AG04449 (cell line): Measurements from ENCODE around the gene GABRB3.

ENCODE experiments used
- CTCF ChIA-PET: fragments of 350-600 bp; formaldehyde crosslinking; extraction: SDS; loops from one replicate; lab custom pipeline; 2021; ENCODE audit warnings: antibody characterized with exemption; lab: Yijun Ruan, JAX
- POLR2A ChIA-PET: fragments of 400-600, 350-600 bp; formaldehyde crosslinking; extraction: SDS; loops from one replicate; lab custom pipeline; 2020; ENCODE audit warnings: antibody characterized with exemption, inconsistent platforms; lab: Yijun Ruan, JAX
- DNase-seq: peaks from one replicate; pipeline ENCODE4 v3.0.0-alpha.2; 2010; ENCODE audit warnings: low read depth, low spot score
- H3K4me3 ChIP-seq: 2 replicates; pipeline ENCODE4 v1.5.1; 2011; ENCODE audit warnings: low read depth, mild to moderate bottlenecking, control low read depth, low read length
- TF ChIP-seq, protein P1 (sequence below): IDR thresholded peaks from one replicate; pipeline ENCODE4 v1.5.1; 2011; ENCODE audit warnings: mild to moderate bottlenecking, moderate library complexity, low read length, control low read depth, inconsistent platforms; ENCODE audit not compliant: insufficient read depth; ENCODE audit errors: missing control alignments

GABRB3 gene

DNA sequence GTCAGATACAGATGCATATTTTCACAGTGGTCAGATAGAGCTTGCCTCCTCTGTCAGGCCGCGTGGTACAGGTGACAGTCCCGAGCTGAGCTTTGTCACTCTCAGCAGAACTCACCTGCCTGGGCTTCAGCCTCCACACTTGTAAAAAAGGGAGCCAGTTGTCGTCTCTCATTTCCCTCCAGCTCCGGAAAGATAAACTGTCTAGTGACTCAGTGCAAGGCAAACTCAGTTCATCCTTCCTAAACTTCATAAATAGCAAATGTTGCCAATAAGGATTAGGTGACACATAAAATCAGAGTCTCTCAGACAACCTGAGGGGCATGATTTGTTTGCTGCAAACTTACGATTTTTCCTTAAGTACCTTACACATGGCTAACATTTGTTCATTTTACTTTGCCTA, 116.8 kb downstream of the GABRB3 start:
- POLR2A ChIA-PET: no interaction called here
- no peak overlapping the region for H3K4me3 ChIP-seq
- TF ChIP-seq, protein P1, sequence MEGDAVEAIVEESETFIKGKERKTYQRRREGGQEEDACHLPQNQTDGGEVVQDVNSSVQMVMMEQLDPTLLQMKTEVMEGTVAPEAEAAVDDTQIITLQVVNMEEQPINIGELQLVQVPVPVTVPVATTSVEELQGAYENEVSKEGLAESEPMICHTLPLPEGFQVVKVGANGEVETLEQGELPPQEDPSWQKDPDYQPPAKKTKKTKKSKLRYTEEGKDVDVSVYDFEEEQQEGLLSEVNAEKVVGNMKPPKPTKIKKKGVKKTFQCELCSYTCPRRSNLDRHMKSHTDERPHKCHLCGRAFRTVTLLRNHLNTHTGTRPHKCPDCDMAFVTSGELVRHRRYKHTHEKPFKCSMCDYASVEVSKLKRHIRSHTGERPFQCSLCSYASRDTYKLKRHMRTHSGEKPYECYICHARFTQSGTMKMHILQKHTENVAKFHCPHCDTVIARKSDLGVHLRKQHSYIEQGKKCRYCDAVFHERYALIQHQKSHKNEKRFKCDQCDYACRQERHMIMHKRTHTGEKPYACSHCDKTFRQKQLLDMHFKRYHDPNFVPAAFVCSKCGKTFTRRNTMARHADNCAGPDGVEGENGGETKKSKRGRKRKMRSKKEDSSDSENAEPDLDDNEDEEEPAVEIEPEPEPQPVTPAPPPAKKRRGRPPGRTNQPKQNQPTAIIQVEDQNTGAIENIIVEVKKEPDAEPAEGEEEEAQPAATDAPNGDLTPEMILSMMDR: no peak
- DNase-seq: no peak
- CTCF ChIA-PET: no interaction called here

DNA sequence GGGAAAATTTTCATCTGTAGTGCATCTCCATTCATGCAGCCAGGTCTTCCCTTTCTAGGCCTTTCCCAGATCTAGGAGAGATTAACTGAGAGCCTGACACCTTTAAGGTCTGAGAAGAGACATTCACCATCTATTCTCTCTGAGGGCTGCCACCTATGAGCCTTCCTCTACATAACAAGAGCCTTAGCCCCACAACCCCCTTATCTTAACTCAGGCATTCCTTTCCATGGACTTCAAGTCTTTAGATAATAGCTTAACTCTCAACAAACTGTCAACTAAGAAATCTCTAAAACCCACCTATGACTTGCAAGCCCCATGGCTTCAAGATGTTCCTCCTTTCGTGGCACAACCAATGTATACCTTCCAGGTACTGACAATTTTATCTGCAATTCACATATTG, 121.0 kb downstream of the GABRB3 start:
- no peak overlapping the region for H3K4me3 ChIP-seq
- TF ChIP-seq, protein P1: no peak
- DNase-seq: no peak
- ChIA-PET POLR2A (no interaction called here), CTCF (no interaction called here)

DNA sequence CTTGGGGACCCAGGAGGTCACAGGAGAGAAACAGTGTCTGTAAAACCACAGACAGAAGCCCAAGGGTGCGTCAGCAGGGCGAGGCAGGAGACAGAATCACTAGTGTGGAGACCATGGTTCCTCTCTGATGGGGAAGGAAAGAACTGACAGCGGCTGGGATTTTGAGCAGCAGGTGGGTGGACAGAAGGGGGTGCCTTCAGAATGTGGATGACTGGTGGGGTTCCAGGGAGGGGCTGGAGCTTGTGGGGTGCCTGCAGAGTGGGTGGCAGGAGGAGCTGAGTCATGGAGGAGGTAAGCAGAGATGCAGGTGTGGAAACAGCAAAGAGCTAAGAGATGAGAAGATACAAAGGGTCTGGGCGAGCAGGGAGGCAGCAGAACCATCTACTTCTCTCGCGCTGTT, 124.2 kb downstream of the GABRB3 start:
- DNase-seq: no peak
- TF ChIP-seq, protein P1: no peak
- ChIA-PET POLR2A (no interaction called here), CTCF (no interaction called here)
- H3K4me3 ChIP-seq: no peak overlapping the region

DNA sequence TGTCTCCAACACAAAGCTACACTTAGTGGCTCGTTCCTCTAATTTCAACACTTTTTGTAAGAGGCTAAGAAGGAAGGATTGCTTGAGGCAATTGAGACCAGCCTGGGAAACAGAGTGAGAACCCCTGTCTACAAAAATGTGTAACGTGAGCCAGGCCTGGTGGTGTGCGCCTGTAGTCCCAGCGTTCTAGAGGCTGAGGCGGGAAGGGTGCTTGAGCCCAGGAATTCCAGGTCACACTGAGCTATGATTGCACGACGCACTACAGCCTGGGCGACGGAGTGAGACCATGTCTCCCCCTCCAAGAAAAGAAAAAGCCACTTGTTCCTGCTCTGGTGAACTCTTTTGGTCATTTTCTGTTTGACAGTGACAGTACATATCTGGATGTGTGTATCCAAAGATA, 127.9 kb downstream of the GABRB3 start:
- DNase-seq: no peak
- ChIA-PET CTCF (no interaction called here), POLR2A (no interaction called here)
- no peak overlapping the region for H3K4me3 ChIP-seq
- TF ChIP-seq, protein P1: no peak

DNA sequence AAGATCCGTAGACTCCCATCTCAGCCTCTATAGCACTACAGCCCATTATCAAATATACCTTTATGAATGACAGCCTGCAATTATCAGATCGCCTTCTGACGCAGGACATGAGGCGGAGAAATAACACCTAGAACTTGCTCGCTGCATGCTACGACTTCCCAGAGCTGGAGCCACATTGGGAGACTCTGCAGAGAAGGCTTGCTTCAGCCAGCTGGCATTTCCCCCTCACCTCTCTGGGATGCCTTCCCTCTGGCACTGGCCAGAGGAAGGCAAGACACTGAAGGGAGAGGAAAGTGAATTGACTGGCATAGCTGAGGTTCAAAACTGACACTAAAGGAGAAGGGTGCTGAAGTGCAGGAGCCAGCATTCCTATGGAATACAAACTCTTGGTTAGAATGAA, 131.7 kb downstream of the GABRB3 start:
- CTCF ChIA-PET: no interaction called here
- DNase-seq: no peak
- no peak overlapping the region for H3K4me3 ChIP-seq
- TF ChIP-seq, protein P1: no peak
- POLR2A ChIA-PET: no interaction called here

DNA sequence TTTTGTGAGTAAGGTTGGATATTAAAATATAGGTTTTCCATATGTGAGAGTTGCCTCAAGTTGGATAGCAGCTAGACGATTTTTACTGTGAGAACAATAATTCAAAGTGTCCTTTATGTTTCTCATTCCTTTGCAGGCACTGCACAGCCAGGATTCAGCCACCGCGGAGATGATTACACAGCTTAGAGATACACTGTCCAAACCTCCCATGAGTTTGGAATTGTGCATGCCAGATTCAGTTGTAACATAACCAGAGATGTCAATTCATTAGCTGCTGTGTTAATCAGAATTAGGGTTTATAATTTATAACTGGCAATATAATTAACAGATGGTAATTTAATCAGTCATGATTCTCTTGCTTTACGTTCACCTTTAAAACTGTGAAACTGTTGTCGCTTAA, 132.3 kb downstream of the GABRB3 start:
- TF ChIP-seq, protein P1: no peak
- DNase-seq: no peak
- ChIA-PET CTCF (no interaction called here), POLR2A (no interaction called here)
- no peak overlapping the region for H3K4me3 ChIP-seq

DNA sequence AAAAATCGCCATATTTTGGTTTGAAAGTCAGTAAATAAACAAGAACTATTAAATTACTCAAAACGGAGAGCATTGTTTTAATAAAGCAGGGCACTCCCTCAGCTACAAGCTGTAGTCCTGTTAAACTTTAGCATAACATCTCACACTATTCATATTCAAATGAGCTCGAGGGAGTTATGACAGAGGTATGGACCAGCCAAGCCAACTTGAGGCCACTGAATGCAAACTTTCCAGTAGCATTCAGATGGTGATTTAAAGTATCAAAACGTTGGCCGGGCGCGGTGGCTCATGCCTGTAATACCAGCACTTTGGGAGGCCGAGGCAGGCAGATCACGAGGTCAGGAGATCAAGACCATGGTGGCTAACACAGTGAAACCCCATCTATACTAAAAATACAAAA, 132.9 kb downstream of the GABRB3 start:
- ChIA-PET CTCF (no interaction called here), POLR2A (no interaction called here)
- TF ChIP-seq, protein P1: no peak

More for the DNA sequence above, 132.9 kb downstream of the GABRB3 start:
- no peak for DNase-seq
- no peak overlapping the region for H3K4me3 ChIP-seq
